ENCODE results near the gene PRKN.

DNA sequence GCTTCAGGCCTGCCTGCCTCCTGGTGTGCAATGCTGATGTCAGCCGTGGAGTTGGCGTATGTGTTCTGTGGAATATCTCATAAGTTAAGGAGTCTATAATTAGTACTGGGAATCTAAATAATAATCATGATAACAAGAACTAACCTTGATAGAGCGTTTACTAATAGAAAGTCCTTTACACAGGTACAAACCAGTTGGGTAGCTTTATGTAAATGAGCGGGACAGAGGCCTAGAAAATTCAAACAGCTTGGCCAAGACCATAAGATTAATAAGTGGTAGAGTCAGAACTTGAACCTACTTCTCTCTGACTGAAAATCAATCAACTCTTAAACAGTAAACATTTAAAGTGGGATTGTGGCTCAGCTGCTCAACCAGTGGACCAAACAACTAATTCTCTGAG is 882.8 kb downstream of the PRKN start:
- TF ChIP-seq, protein P1, sequence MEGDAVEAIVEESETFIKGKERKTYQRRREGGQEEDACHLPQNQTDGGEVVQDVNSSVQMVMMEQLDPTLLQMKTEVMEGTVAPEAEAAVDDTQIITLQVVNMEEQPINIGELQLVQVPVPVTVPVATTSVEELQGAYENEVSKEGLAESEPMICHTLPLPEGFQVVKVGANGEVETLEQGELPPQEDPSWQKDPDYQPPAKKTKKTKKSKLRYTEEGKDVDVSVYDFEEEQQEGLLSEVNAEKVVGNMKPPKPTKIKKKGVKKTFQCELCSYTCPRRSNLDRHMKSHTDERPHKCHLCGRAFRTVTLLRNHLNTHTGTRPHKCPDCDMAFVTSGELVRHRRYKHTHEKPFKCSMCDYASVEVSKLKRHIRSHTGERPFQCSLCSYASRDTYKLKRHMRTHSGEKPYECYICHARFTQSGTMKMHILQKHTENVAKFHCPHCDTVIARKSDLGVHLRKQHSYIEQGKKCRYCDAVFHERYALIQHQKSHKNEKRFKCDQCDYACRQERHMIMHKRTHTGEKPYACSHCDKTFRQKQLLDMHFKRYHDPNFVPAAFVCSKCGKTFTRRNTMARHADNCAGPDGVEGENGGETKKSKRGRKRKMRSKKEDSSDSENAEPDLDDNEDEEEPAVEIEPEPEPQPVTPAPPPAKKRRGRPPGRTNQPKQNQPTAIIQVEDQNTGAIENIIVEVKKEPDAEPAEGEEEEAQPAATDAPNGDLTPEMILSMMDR (conservative IDR thresholded peaks at IDR 0.05): no peak
- no peak for TF ChIP-seq EZH2 (IDR thresholded peaks at IDR 0.05; ENCODE audit: low read depth)
